ENCODE data around the gene SPATA45. TPM values are rescaled to one million over a fixed set of nuclear protein-coding genes. Genes with fewer than 3 reads are reported as not detected.
A peak's percentile ranks its signal among the peaks of the same experiment; 100 is the strongest.

The SPATA45 gene
- total and polyA plus RNA-seq, 2 of the 8 experiments (the other 6 are each of a cell fraction or from before 2014, with no cell fraction given), result 0.21 to 0.65 TPM

DNA sequence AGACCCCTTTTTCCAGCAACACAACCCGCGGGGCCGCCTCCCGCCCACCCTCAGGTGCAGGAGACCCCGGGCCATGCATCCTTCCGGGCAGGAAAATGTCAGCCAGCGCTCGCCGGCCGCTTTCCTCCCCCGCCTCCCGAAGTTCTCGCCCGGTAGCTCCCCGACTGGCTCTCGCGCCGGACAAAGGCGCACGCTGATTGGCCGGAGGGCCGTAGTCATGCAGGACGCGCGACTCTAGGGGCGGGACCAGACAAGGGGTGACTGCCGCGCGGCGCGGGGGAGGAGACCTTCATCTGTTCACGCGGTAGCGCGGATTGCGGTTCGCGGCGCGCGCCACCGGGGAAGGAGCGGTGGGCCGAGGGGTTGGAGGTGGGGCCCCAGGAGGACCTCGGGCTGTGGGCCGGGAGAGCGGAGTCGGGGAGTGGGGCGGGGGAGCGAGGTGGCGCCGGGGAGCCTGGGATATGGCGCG, 10.6 kb upstream of the SPATA45 start, which contains the start of gene FLVCR1 (continued):
- TF ChIP-seq CTBP2 (IDR thresholded peaks at IDR 0.05; ENCODE audit: borderline replicate concordance, insufficient read depth, insufficient read length, low read length), result no peak
- no peak; the same call in none of the 2 replicates for TF ChIP-seq SP1 (IDR thresholded peaks at IDR 0.05; ENCODE audit: low read depth, low read length)
- TF ChIP-seq CTCF (IDR thresholded peaks at IDR 0.05; ENCODE audit: control extremely low read depth in 1 of 3, insufficient read depth in 1 of 3, low read depth in 1 of 3, low read length in 3 of 3), result no peak
- TF ChIP-seq KDM5A (IDR thresholded peaks at IDR 0.05; ENCODE audit: low read length), result no peak
- peak; percentile 58 for TF ChIP-seq TAF7 (optimal IDR thresholded peaks at IDR 0.05; ENCODE audit: borderline replicate concordance, low read depth, low read length)
- TF ChIP-seq POLR2AphosphoS5 (IDR thresholded peaks at IDR 0.05; ENCODE audit: low read depth, low read length), result peak; percentile 54; the same call in 1 of the 2 replicates
- 0 out of 4 replicates have a peak, but pooled peaks of 1 of the 2 experiments have one; percentile 11 for TF ChIP-seq HDAC2 (IDR thresholded peaks at IDR 0.05; ENCODE audit: borderline replicate concordance in 1 of 2, low read depth in 2 of 2, low read length in 2 of 2)
- no peak for TF ChIP-seq SUZ12 (IDR thresholded peaks at IDR 0.05; ENCODE audit: low read length)

All from H1 (cell line).